Measurements from ENCODE around the gene SPATA2. TPM values are rescaled to one million over a fixed set of nuclear protein-coding genes. Genes with fewer than 3 reads are reported as not detected.

Gene SPATA2
- total and polyA plus RNA-seq, 2 of the 13 experiments (the other 11 are each of a cell fraction or from before 2014, with no cell fraction given), result 3.2 to 8.7 TPM

DNA sequence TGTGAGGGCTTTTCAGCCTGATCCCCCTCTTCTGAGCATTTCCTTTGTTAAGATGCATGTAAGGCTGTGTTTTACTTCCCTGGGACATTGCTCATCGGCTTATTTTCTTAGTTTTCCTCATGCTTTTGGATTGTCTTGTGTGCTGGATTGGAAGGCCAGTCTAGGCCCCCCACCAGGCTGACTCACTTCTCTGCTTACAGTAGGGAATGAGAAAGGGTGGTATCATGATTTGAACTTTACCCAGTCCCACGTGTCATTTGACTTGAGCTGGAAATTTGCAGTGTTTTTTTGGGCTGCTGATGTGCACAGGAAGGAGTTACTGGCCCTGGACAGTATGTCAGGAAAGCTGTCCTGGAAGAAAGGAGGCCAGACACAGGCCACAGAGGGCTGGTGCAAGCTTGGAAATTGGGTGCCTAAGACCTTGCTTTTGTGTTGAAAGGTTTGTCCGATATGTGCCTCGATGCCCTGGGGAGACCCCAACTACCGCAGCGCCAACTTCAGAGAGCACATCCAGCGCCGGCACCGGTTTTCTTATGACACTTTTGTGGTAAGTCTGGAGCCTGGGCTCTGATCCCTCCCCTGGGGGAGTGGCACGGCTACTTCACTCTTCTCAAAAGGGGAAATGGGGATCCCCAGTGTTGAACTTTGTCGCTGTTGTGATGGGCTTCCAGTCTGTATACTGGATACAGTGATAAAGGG is 33.6 kb upstream of the SPATA2 start (continued):
- TF ChIP-seq PAF1 (CRISPR knock-in tag; IDR thresholded peaks at IDR 0.05) (no peak), ZMYM2 (CRISPR knock-in tag; IDR thresholded peaks at IDR 0.05) (no peak), NR3C1 (CRISPR knock-in tag; IDR thresholded peaks at IDR 0.05) (no peak), NR2C2 (CRISPR knock-in tag; IDR thresholded peaks at IDR 0.05; ENCODE audit: borderline replicate concordance) (0 out of 2 replicates have a peak, but pooled peaks have one; percentile 33), HMGA1 (CRISPR knock-in tag; conservative IDR thresholded peaks at IDR 0.05) (no peak), ZNF567 (CRISPR knock-in tag; IDR thresholded peaks at IDR 0.05; ENCODE audit: borderline replicate concordance) (no peak), TAF1 (CRISPR knock-in tag; IDR thresholded peaks at IDR 0.05) (no peak), ZNF430 (CRISPR knock-in tag; IDR thresholded peaks at IDR 0.05) (no peak), ZIK1 (CRISPR knock-in tag; IDR thresholded peaks at IDR 0.05; ENCODE audit: borderline replicate concordance, low read depth) (no peak), TBX2 (CRISPR knock-in tag; IDR thresholded peaks at IDR 0.05; ENCODE audit: borderline replicate concordance) (no peak; the same call in 1 of the 2 replicates), ARID4A (CRISPR knock-in tag; IDR thresholded peaks at IDR 0.05; ENCODE audit: borderline replicate concordance) (no peak; the same call in 1 of the 2 replicates), ZNF609 (CRISPR knock-in tag; IDR thresholded peaks at IDR 0.05; ENCODE audit: borderline replicate concordance) (0 out of 2 replicates have a peak, but pooled peaks have one; percentile 38)
- TF ChIP-seq, protein P1, sequence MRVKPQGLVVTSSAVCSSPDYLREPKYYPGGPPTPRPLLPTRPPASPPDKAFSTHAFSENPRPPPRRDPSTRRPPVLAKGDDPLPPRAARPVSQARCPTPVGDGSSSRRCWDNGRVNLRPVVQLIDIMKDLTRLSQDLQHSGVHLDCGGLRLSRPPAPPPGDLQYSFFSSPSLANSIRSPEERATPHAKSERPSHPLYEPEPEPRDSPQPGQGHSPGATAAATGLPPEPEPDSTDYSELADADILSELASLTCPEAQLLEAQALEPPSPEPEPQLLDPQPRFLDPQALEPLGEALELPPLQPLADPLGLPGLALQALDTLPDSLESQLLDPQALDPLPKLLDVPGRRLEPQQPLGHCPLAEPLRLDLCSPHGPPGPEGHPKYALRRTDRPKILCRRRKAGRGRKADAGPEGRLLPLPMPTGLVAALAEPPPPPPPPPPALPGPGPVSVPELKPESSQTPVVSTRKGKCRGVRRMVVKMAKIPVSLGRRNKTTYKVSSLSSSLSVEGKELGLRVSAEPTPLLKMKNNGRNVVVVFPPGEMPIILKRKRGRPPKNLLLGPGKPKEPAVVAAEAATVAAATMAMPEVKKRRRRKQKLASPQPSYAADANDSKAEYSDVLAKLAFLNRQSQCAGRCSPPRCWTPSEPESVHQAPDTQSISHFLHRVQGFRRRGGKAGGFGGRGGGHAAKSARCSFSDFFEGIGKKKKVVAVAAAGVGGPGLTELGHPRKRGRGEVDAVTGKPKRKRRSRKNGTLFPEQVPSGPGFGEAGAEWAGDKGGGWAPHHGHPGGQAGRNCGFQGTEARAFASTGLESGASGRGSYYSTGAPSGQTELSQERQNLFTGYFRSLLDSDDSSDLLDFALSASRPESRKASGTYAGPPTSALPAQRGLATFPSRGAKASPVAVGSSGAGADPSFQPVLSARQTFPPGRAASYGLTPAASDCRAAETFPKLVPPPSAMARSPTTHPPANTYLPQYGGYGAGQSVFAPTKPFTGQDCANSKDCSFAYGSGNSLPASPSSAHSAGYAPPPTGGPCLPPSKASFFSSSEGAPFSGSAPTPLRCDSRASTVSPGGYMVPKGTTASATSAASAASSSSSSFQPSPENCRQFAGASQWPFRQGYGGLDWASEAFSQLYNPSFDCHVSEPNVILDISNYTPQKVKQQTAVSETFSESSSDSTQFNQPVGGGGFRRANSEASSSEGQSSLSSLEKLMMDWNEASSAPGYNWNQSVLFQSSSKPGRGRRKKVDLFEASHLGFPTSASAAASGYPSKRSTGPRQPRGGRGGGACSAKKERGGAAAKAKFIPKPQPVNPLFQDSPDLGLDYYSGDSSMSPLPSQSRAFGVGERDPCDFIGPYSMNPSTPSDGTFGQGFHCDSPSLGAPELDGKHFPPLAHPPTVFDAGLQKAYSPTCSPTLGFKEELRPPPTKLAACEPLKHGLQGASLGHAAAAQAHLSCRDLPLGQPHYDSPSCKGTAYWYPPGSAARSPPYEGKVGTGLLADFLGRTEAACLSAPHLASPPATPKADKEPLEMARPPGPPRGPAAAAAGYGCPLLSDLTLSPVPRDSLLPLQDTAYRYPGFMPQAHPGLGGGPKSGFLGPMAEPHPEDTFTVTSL (CRISPR knock-in tag; IDR thresholded peaks at IDR 0.05; ENCODE audit: borderline replicate concordance), result no peak; the same call in 1 of the 2 replicates

Measured in HepG2 (cell line).